ENCODE results near the gene GLTP. TPM values are rescaled to one million over a fixed set of nuclear protein-coding genes. Genes with fewer than 3 reads are reported as not detected.

The GLTP gene
- total and polyA plus RNA-seq, 2 of the 4 experiments (the other 2 are of a cell fraction): 34.4 to 58.4 TPM

DNA sequence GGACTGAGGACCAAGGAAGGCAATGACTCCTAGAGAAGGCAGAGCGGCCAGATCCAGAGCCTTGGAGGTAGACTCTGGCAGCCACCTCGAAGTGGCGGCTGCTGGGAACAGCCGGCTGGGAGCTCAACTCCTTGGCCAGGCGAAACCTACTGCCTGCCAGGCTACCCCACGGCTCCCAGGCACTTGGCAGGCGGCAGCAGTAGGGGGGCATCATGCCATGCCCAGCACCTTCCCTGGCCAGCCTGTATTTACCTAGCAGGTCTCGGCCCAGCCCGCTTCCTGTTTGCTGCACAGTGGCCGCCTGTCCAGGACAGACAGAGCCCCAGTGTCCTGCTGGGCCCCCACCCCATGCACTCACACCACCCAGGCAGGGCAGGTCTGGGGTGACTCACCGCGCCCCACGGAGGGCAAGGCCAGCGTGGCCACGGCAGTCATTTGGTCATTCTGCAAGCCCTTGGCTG, 57.4 kb downstream of the GLTP start:
- H3K27me3 ChIP-seq (ENCODE audit: control insufficient read depth, insufficient read depth, low read length): no peaks in the 10 kb centered on the region
- no peak overlapping the region for H3K9ac ChIP-seq (ENCODE audit: low read depth, low read length)
- H2AK5ac ChIP-seq (ENCODE audit: low read depth, low read length): no peak overlapping the region
- H4K91ac ChIP-seq (ENCODE audit: insufficient read depth, low read depth, low read length): no peak overlapping the region
- POLR2A ChIA-PET (ENCODE audit: unreplicated experiment): no interaction called here
- DNase-seq: no peak
- no peak overlapping the region for H4K8ac ChIP-seq (ENCODE audit: low read depth in 2 of 2, low read length in 2 of 2)
- in situ Hi-C loops (cut with MboI; ENCODE audit: low sequenced_read_pairs): no loop called here
- no peak overlapping the region for H3K23ac ChIP-seq (ENCODE audit: low read depth, low read length)
- no peak overlapping the region for H3K4me2 ChIP-seq (ENCODE audit: low read depth, low read length)
- H3K9me3 ChIP-seq (ENCODE audit: control insufficient read depth, insufficient read depth, low read length): no peaks in the 10 kb centered on the region
- H2AK9ac ChIP-seq (replicated peaks; ENCODE audit: low read depth, low read length, poor library complexity): peak overlapping the region; percentile 29
- H2BK20ac ChIP-seq (ENCODE audit: low read depth, low read length): no peak overlapping the region
- no peak overlapping the region for H3K4me3 ChIP-seq (ENCODE audit: insufficient read depth, low read depth, low read length)
- H2BK120ac ChIP-seq (ENCODE audit: low read depth, low read length): no peak overlapping the region
- peaks cover 2% of the 10 kb centered on the region; the same call in 1 of the 2 replicates for H3K4me1 ChIP-seq (ENCODE audit: control insufficient read depth, insufficient read depth, low read length)
- no peak overlapping the region for H3K18ac ChIP-seq (ENCODE audit: low read depth, low read length)
- no peak overlapping the region for H4K5ac ChIP-seq (ENCODE audit: low read depth, low read length)
- no peaks in the 10 kb centered on the region for H3K79me1 ChIP-seq (ENCODE audit: low read depth in 1 of 2, low read length in 2 of 2)
- intact Hi-C loops (cut with micrococcal nuclease): no loop called here
- WGBS, 2 experiments (ENCODE audit: extremely low coverage in 2 of 2, insufficient read length in 1 of 2): 53% methylated on average over 5 of the region's 15 CpGs; no CpG with 5 or more reads in 1 of the 2 experiments
- no peak for ATAC-seq (ENCODE audit: low read depth)
- no peak overlapping the region for H3K56ac ChIP-seq (ENCODE audit: extremely low read depth, insufficient read depth, low read length)
- no peak overlapping the region for H2BK15ac ChIP-seq (ENCODE audit: low read depth, low read length)
- H2BK5ac ChIP-seq (ENCODE audit: low read depth, low read length, poor library complexity, severe bottlenecking): no peak overlapping the region
- H3K14ac ChIP-seq (replicated peaks; ENCODE audit: low read depth, low read length): no peak overlapping the region
- no TSS peak for BruUV-seq (replicated peaks)
- dilution Hi-C loops (cut with HindIII; ENCODE audit: low sequenced_read_pairs, unreplicated experiment): no loop called here
- CTCF ChIA-PET: no interaction called here
- H4K20me1 ChIP-seq (ENCODE audit: insufficient read depth, low read length): peaks cover 3% of the 10 kb centered on the region
- no peak overlapping the region for H3K4ac ChIP-seq (ENCODE audit: low read depth, low read length)
- no peaks in the 10 kb centered on the region for H3K36me3 ChIP-seq (ENCODE audit: control insufficient read depth, insufficient read depth, low read length)
- no peak overlapping the region for H3K27ac ChIP-seq (ENCODE audit: insufficient read depth, low read length)
- H2AFZ ChIP-seq (replicated peaks; ENCODE audit: low read length, poor library complexity): peak overlapping the region; percentile 56
- H3K9me1 ChIP-seq (ENCODE audit: insufficient read depth, low read length): no peaks in the 10 kb centered on the region
- TF ChIP-seq RAD21 (IDR thresholded peaks at IDR 0.05; ENCODE audit: low read length) (no peak), BHLHE40 (IDR thresholded peaks at IDR 0.05; ENCODE audit: low read depth, low read length) (no peak), MAZ (IDR thresholded peaks at IDR 0.05; ENCODE audit: borderline replicate concordance, low read depth, low read length) (no peak), POLR2A (IDR thresholded peaks at IDR 0.05; ENCODE audit: low read depth, low read length) (no peak), RFX5 (IDR thresholded peaks at IDR 0.05; ENCODE audit: low read depth, low read length) (no peak), MAFK (IDR thresholded peaks at IDR 0.05; ENCODE audit: low read depth, low read length) (no peak), CEBPB (IDR thresholded peaks at IDR 0.05; ENCODE audit: low read depth, low read length) (no peak), NFE2L2 (IDR thresholded peaks at IDR 0.05; ENCODE audit: low read depth, low read length) (no peak), SMC3 (IDR thresholded peaks at IDR 0.05; ENCODE audit: low read depth, low read length) (no peak), FOS (IDR thresholded peaks at IDR 0.05; ENCODE audit: low read depth, low read length) (no peak), MXI1 (IDR thresholded peaks at IDR 0.05; ENCODE audit: borderline replicate concordance, low read depth, low read length) (no peak), CHD1 (IDR thresholded peaks at IDR 0.05; ENCODE audit: low read depth, low read length) (no peak), RCOR1 (IDR thresholded peaks at IDR 0.05; ENCODE audit: insufficient replicate concordance, low read length) (no peak)
- TF ChIP-seq, protein P1, sequence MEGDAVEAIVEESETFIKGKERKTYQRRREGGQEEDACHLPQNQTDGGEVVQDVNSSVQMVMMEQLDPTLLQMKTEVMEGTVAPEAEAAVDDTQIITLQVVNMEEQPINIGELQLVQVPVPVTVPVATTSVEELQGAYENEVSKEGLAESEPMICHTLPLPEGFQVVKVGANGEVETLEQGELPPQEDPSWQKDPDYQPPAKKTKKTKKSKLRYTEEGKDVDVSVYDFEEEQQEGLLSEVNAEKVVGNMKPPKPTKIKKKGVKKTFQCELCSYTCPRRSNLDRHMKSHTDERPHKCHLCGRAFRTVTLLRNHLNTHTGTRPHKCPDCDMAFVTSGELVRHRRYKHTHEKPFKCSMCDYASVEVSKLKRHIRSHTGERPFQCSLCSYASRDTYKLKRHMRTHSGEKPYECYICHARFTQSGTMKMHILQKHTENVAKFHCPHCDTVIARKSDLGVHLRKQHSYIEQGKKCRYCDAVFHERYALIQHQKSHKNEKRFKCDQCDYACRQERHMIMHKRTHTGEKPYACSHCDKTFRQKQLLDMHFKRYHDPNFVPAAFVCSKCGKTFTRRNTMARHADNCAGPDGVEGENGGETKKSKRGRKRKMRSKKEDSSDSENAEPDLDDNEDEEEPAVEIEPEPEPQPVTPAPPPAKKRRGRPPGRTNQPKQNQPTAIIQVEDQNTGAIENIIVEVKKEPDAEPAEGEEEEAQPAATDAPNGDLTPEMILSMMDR (conservative IDR thresholded peaks at IDR 0.05; ENCODE audit: low read depth, low read length): no peak
- TF ChIP-seq, protein P2, sequence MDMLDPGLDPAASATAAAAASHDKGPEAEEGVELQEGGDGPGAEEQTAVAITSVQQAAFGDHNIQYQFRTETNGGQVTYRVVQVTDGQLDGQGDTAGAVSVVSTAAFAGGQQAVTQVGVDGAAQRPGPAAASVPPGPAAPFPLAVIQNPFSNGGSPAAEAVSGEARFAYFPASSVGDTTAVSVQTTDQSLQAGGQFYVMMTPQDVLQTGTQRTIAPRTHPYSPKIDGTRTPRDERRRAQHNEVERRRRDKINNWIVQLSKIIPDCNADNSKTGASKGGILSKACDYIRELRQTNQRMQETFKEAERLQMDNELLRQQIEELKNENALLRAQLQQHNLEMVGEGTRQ (IDR thresholded peaks at IDR 0.05; ENCODE audit: low read depth, low read length): no peak
- TF ChIP-seq, protein P3, sequence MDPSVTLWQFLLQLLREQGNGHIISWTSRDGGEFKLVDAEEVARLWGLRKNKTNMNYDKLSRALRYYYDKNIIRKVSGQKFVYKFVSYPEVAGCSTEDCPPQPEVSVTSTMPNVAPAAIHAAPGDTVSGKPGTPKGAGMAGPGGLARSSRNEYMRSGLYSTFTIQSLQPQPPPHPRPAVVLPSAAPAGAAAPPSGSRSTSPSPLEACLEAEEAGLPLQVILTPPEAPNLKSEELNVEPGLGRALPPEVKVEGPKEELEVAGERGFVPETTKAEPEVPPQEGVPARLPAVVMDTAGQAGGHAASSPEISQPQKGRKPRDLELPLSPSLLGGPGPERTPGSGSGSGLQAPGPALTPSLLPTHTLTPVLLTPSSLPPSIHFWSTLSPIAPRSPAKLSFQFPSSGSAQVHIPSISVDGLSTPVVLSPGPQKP (IDR thresholded peaks at IDR 0.05; ENCODE audit: borderline replicate concordance, low read depth, low read length): no peak
